Karpas-422 (cell line): ENCODE results near the gene INPP5F. TPM values are rescaled to one million over a fixed set of nuclear protein-coding genes. Genes with fewer than 3 reads are reported as not detected.

Experiments
- DNase-seq: peaks from one replicate; pipeline ENCODE4 v3.0.0-alpha.2; 2015
- H2AFZ ChIP-seq: fragments of 200-600 bp; sonication (generic); 2 replicates; pipeline ENCODE4 v1.6.1; 2014; ENCODE audit warnings: antibody characterized with exemption, low read length, mixed read lengths
- H3K27ac ChIP-seq: fragments of 200-600 bp; sonication (generic); 2 replicates; pipeline ENCODE4 v1.5.1; 2014; ENCODE audit warnings: mild to moderate bottlenecking, low read length, moderate library complexity
- H3K27me3 ChIP-seq: fragments of 200-600 bp; sonication (generic); 2 replicates; pipeline ENCODE4 v1.6.1; 2014; ENCODE audit warnings: low read length, mixed read lengths
- H3K36me3 ChIP-seq: fragments of 200-600 bp; sonication (generic); 2 replicates; pipeline ENCODE4 v1.6.1; 2014; ENCODE audit warnings: low read length, mixed read lengths; ENCODE audit not compliant: insufficient read depth
- H3K4me1 ChIP-seq: fragments of 200-600 bp; sonication (generic); 2 replicates; pipeline ENCODE4 v1.6.1; 2014; ENCODE audit warnings: mild to moderate bottlenecking, low read length, mixed read lengths
- H3K4me2 ChIP-seq: fragments of 200-600 bp; sonication (generic); 2 replicates; pipeline ENCODE4 v1.6.1; 2014; ENCODE audit warnings: low read length, low read depth, mild to moderate bottlenecking; ENCODE audit not compliant: poor library complexity, severe bottlenecking
- H3K4me3 ChIP-seq: fragments of 200-600 bp; sonication (generic); 2 replicates; pipeline ENCODE4 v1.5.1; 2014; ENCODE audit warnings: mild to moderate bottlenecking, antibody characterized with exemption, low read length, mixed read lengths
- H3K79me2 ChIP-seq: fragments of 200-600 bp; sonication (generic); 2 replicates; pipeline ENCODE4 v1.6.1; 2014; ENCODE audit warnings: mild to moderate bottlenecking, low read length, mixed read lengths
- H3K9ac ChIP-seq: fragments of 200-600 bp; sonication (generic); 2 replicates; pipeline ENCODE4 v1.6.0; 2014; ENCODE audit warnings: low read length
- H3K9me2 ChIP-seq: fragments of 200-600 bp; sonication (generic), shearing (Covaris generic); replicated peaks from 2 replicates; pipeline ENCODE4 v1.6.0; 2014; ENCODE audit warnings: mild to moderate bottlenecking, low read length, moderate library complexity; ENCODE audit not compliant: insufficient read depth
- H3K9me3 ChIP-seq: fragments of 300-700, 200-600 bp; sonication (generic); 2 replicates; pipeline ENCODE4 v1.6.1; 2014; ENCODE audit warnings: low read length, mixed read lengths
- H4K20me1 ChIP-seq: fragments of 200-600 bp; sonication (generic); 2 replicates; pipeline ENCODE4 v1.6.1; 2014; ENCODE audit warnings: mild to moderate bottlenecking, antibody characterized with exemption, low read length, low read depth; ENCODE audit not compliant: insufficient read depth
- total RNA-seq: library from RNA; depleted of rRNA; stranded (reverse); fragments of >200 nt; shearing (Covaris generic); gene quantifications from 2 replicates; pipeline ENCODE4 v1.2.3, GENCODE V29; 2014; ENCODE audit warnings: low replicate concordance

Gene INPP5F
- total RNA-seq, 1 experiment from 2014 or later: 5.6 TPM

DNA sequence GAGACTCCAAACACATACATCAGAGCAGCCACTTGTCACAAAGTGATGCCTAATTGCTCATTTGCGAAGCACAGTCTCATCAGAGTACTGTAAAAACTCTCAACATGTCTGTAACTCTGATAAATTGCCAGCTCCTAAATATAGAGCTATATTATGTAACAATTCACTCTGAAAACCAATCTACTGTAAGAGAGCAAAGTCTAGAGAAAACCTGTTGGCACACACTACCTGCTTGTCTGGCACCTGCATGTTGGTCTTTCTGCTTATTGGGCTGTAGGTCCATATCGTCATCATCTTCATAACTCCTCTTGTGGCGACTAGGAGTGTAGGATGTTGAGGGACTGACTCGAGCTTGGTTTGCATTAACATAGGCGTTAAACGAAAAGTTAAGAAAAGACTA, 127.0 kb downstream of the INPP5F start:
- Histone ChIP-seq H4K20me1 (no peaks in the 10 kb centered on the region), H3K27ac (no peak overlapping the region), H3K4me2 (no peak overlapping the region), H3K79me2 (peaks cover 38% of the 10 kb centered on the region), H3K4me3 (no peak overlapping the region), H3K9me3 (no peaks in the 10 kb centered on the region), H2AFZ (no peak overlapping the region), H3K9ac (no peak overlapping the region), H3K36me3 (peaks cover 52% of the 10 kb centered on the region; the same call in 1 of the 2 replicates), H3K27me3 (no peaks in the 10 kb centered on the region), H3K9me2 (no peaks in the 10 kb centered on the region), H3K4me1 (no peaks in the 10 kb centered on the region)
- no peak for DNase-seq

DNA sequence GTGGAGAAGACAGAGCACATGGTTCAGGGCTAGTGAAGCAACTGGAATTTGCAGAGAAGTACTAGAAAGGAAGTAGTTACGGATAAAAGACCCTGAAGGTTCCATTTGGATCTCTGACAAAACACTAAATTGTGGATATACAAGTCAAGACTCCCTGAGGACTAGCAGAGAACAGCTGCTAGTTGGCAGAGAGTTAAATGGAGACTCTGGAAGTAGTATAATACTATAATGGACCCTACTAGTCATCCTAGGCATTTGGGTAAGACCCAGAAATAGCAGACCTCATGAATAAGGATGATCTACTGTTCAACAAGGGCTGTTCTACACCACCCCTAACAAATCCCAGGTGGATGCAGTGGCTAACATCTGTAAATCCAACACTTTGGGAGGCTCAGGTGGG, 127.7 kb downstream of the INPP5F start:
- H3K36me3 ChIP-seq: peaks cover 52% of the 10 kb centered on the region; the same call in 1 of the 2 replicates

DNA sequence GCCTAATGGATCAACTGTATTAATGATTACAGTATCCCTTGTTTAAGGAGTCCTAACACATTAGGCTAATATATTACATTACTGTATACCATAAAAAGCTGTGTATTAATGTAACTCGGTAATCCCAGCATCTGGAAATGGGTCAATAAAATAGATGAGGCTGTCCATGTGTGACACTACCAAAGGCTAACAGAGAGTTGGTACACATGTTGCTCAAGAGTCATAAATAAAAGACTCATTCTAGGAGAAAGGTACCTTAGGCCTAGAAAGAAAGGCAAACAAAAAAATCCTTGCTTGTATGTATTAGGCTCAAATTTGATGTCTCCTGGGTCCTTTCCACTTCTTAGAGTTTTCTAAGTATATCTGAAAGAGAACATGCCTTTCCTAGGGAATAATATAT, 132.2 kb downstream of the INPP5F start:
- H3K9ac ChIP-seq: no peak overlapping the region
- H3K9me2 ChIP-seq: no peaks in the 10 kb centered on the region
- no peak for DNase-seq
- peaks cover 35% of the 10 kb centered on the region; the same call in 1 of the 2 replicates for H3K36me3 ChIP-seq
- no peak overlapping the region for H2AFZ ChIP-seq
- peaks cover 10% of the 10 kb centered on the region; the same call in 1 of the 2 replicates for H4K20me1 ChIP-seq
- no peak overlapping the region for H3K4me2 ChIP-seq
- no peaks in the 10 kb centered on the region for H3K9me3 ChIP-seq
- H3K4me3 ChIP-seq: no peak overlapping the region
- H3K79me2 ChIP-seq: peaks cover 77% of the 10 kb centered on the region
- no peak overlapping the region for H3K27ac ChIP-seq
- H3K4me1 ChIP-seq: peaks cover 43% of the 10 kb centered on the region
- H3K27me3 ChIP-seq: no peaks in the 10 kb centered on the region

More for the DNA sequence above, 127.7 kb downstream of the INPP5F start:
- no peak overlapping the region for H3K27ac ChIP-seq
- peaks cover 46% of the 10 kb centered on the region for H3K79me2 ChIP-seq
- no peak overlapping the region for H2AFZ ChIP-seq
- DNase-seq: no peak
- no peak overlapping the region for H3K4me3 ChIP-seq
- H3K4me2 ChIP-seq: no peak overlapping the region
- no peaks in the 10 kb centered on the region for H4K20me1 ChIP-seq
- no peaks in the 10 kb centered on the region for H3K4me1 ChIP-seq
- H3K9me2 ChIP-seq: no peaks in the 10 kb centered on the region
- H3K9ac ChIP-seq: no peak overlapping the region
- H3K9me3 ChIP-seq: no peaks in the 10 kb centered on the region
- H3K27me3 ChIP-seq: no peaks in the 10 kb centered on the region

DNA sequence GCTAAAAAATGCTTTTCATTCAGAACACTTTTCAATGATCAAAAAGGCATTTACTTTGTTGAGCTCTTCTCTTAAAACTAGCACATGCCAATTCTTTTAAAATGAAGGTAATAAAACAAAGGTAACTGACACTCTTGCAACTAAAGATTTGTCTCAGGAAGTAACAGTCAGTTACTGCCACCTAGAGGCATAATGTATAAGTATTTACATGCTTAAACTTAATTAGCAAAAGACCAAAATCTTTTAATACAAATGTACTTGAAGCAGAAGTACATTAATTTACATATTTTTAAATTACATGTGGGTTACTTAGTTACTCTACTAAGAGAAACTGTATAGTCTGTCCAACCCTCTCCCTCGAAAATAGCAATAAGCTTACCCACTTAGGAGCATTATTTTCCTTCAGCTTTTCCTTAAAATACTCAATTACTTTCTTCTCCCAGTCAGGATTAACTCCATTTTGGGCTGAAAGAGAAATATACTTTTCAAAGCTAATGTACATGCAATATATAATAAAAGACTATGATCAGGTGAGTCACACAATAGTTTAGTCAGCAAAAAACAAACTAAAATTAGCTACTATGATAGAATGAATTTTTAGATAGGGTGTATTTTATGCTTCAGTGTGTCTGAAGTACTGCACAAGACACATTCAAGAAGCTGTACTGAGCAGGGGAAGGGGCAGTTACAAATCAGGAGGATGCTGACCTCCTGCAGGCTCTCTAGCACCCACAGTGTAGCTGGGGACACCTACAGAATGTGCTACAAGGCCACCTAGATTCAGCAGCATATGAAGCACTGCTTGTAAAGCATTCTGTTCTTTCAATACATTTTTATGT, 133.8 kb downstream of the INPP5F start:
- peak overlapping the region; percentile 2; the same call in 1 of the 2 replicates for H3K9ac ChIP-seq
- peaks cover 32% of the 10 kb centered on the region; the same call in 1 of the 2 replicates for H3K36me3 ChIP-seq
- H3K27ac ChIP-seq: peak overlapping the region; percentile 71
- no peaks in the 10 kb centered on the region for H3K27me3 ChIP-seq
- H2AFZ ChIP-seq: no peak overlapping the region
- H3K4me1 ChIP-seq: peaks cover 49% of the 10 kb centered on the region
- no peaks in the 10 kb centered on the region for H3K9me3 ChIP-seq
- H4K20me1 ChIP-seq: peaks cover 10% of the 10 kb centered on the region; the same call in 1 of the 2 replicates
- no peaks in the 10 kb centered on the region for H3K9me2 ChIP-seq
- DNase-seq: peak; percentile 82
- no peak overlapping the region for H3K4me3 ChIP-seq
- peaks cover 90% of the 10 kb centered on the region for H3K79me2 ChIP-seq
- H3K4me2 ChIP-seq: peak overlapping the region; percentile 47

DNA sequence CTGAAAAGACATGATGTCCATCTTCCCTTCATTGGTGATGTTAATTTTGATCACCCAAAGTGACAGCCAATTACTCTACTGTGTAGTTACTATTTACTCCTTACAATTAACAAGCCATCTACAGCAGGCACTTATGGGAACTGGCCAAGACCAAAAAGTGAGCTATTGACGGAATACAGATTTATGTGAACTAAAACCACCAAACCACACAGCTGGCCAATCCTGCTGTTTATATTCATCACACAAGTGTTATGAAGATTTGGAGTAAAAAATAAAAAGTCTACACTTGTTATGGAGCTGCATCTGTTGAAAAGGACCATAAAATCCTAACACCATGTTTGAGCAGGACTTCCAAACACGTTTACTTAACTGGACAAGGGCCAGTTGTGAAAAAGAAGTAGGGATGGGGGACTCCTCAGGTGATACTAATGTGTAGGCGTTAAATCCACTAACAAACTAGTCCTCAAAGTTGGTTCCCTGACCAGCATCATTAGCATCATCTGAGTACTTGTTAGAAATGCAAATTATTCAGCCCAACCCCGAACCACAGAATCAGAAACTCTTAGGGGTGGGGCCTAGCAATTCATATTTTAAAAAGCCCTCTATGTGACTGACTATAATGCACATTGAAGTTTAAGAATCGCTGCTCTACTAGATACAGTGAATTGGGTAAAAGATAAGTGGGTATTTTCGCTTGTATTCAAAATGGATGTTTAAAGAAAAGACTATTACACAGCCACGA, 135.2 kb downstream of the INPP5F start:
- H4K20me1 ChIP-seq: peaks cover 10% of the 10 kb centered on the region; the same call in 1 of the 2 replicates
- H3K9me3 ChIP-seq: no peaks in the 10 kb centered on the region
- no peaks in the 10 kb centered on the region for H3K9me2 ChIP-seq
- H2AFZ ChIP-seq: no peak overlapping the region
- DNase-seq: peak; percentile 65
- H3K27ac ChIP-seq: peak overlapping the region; percentile 71
- peak overlapping the region; percentile 8; the same call in 1 of the 2 replicates for H3K9ac ChIP-seq
- H3K27me3 ChIP-seq: no peaks in the 10 kb centered on the region
- H3K4me3 ChIP-seq: no peak overlapping the region; the same call in 1 of the 2 replicates
- peaks cover 33% of the 10 kb centered on the region; the same call in 1 of the 2 replicates for H3K36me3 ChIP-seq
- peaks cover 49% of the 10 kb centered on the region for H3K4me1 ChIP-seq
- peaks cover 94% of the 10 kb centered on the region for H3K79me2 ChIP-seq
- peak overlapping the region; percentile 47 for H3K4me2 ChIP-seq

DNA sequence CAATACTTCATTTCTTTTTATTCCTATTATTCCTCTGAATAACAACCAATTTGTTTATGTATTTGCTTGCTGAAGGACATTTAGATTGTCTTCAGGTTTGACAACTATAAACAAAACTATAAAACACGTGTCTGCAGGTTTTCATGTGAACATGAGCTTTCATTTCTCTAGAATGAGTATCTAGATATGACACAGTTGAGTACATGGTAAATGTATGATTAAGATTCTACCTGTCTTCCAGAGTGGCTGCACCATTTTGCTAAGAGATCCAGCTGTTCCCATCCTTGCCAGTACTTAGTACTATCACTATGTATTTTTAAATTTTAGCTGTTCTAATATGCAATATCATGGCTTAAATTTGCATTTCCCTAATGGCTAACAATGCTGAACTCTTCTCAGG, 136.7 kb downstream of the INPP5F start:
- Histone ChIP-seq H3K4me1 (peaks cover 49% of the 10 kb centered on the region), H3K79me2 (peaks cover 100% of the 10 kb centered on the region), H3K4me2 (peak overlapping the region; percentile 7), H3K4me3 (no peak overlapping the region), H3K9me2 (no peaks in the 10 kb centered on the region), H3K9ac (no peak overlapping the region), H4K20me1 (peaks cover 10% of the 10 kb centered on the region; the same call in 1 of the 2 replicates), H3K27me3 (no peaks in the 10 kb centered on the region), H3K36me3 (peaks cover 27% of the 10 kb centered on the region; the same call in 1 of the 2 replicates), H2AFZ (no peak overlapping the region), H3K9me3 (no peaks in the 10 kb centered on the region), H3K27ac (peak overlapping the region; percentile 39)
- no peak for DNase-seq

DNA sequence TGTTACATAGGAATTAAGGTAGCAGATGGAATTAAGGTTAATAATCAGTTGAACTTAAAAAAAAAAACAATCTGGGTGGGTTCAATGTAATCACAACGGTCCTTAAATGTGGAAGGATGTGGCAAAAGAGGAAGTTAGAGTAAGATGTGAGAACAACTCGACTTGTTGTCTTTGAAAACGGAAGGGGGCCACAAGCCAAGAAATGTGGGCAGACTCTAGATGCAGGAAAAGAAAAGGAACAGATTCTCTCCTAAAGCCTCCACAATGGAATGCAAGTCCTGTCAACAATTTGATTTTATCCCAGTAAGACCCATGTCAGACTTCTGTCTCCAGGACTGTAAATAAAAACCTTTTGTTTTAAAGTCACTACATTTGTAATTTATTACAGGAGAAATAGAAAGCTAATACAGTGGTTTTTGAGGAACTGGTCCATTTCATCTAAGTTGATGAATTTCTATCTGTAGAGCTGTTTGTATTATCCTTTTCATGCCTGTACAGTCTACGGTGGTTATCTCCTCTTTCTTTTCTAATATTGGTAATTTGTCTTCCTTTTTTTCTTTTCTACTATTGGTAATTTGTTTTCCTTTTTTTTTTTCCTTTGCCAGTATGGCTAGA, 138.2 kb downstream of the INPP5F start:
- Histone ChIP-seq H3K79me2 (peaks cover 100% of the 10 kb centered on the region), H4K20me1 (peaks cover 7% of the 10 kb centered on the region; the same call in 1 of the 2 replicates), H3K4me3 (no peak overlapping the region), H3K9me3 (no peaks in the 10 kb centered on the region), H3K27ac (no peak overlapping the region), H3K36me3 (peaks cover 17% of the 10 kb centered on the region; the same call in 1 of the 2 replicates), H3K9ac (no peak overlapping the region), H3K27me3 (no peaks in the 10 kb centered on the region), H3K9me2 (no peaks in the 10 kb centered on the region), H2AFZ (no peak overlapping the region), H3K4me1 (peaks cover 46% of the 10 kb centered on the region), H3K4me2 (no peak overlapping the region)
- DNase-seq: no peak
